SK-N-SH treated with all-trans-retinoic acid at 6 μM for 48 hours (cell line): ENCODE data around the gene IL36RN.

Source experiments
- BACH2 ChIP-seq: fragments of 250-450 bp; sonication (Bioruptor Pico); IDR thresholded peaks from 2 replicates; pipeline ENCODE4 v1.9.0; 2021; ENCODE audit warnings: mild to moderate bottlenecking, borderline replicate concordance
- ZFP3 ChIP-seq: fragments of 250-450 bp; sonication (Bioruptor Pico); IDR thresholded peaks from 2 replicates; pipeline ENCODE4 v1.5.0; 2020; ENCODE audit warnings: mild to moderate bottlenecking, moderate library complexity
- TF ChIP-seq, protein P1 (sequence below): fragments of 250-450 bp; sonication (Bioruptor Pico); IDR thresholded peaks from 2 replicates; pipeline ENCODE4 v1.5.1; 2020; ENCODE audit warnings: low read depth, mild to moderate bottlenecking, moderate library complexity

DNA sequence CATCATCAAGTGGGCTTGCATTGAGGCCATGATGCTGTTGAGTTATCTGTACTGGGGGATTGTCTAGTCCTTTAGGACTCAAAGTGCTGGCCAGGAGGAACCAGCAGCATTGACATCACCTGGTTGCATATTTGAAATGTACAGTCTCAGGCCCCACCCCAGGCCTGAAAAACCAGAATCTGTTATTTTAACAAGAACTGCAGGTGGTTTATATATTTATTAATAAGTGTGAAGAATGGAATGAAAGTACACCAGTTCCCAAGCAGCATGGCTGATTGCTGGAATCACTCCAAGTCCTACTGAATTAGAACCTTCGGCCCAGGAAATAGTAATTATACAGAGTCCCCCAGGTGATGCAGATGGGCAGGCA is 11.6 kb downstream of the IL36RN start:
- TF ChIP-seq ZFP3 (CRISPR knock-in tag) (no peak), BACH2 (CRISPR knock-in tag) (no peak)
- TF ChIP-seq, protein P1, sequence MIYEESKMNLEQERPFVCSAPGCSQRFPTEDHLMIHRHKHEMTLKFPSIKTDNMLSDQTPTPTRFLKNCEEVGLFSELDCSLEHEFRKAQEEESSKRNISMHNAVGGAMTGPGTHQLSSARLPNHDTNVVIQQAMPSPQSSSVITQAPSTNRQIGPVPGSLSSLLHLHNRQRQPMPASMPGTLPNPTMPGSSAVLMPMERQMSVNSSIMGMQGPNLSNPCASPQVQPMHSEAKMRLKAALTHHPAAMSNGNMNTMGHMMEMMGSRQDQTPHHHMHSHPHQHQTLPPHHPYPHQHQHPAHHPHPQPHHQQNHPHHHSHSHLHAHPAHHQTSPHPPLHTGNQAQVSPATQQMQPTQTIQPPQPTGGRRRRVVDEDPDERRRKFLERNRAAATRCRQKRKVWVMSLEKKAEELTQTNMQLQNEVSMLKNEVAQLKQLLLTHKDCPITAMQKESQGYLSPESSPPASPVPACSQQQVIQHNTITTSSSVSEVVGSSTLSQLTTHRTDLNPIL, result no peak
